K562 (cell line): ENCODE results near the gene LRRC71. TPM values are rescaled to one million over a fixed set of nuclear protein-coding genes. Genes with fewer than 3 reads are reported as not detected.
A peak's percentile ranks its signal among the peaks of the same experiment; 100 is the strongest.

Experiments
- BRD4 ChIP-seq: fragments of 200-600 bp; sonication (generic); IDR thresholded peaks from 2 replicates; pipeline ENCODE4 v1.6.1; 2017; ENCODE audit warnings: inconsistent platforms
- CSDE1 ChIP-seq, 2 experiments: fragments of 450-650 bp; IDR thresholded peaks; 2 replicates each; pipeline ENCODE4 v1.6.1; 2016; ENCODE audit warnings: mild to moderate bottlenecking in 1 of 2
- ELF1 ChIP-seq: fragments of 200-800 bp; sonication (Bioruptor generic); IDR thresholded peaks from 2 replicates; pipeline ENCODE4 v1.6.1; 2016; ENCODE audit warnings: missing genetic modification characterization, missing compliant biosample characterization
- ESRRA ChIP-seq: fragments of 450-650 bp; IDR thresholded peaks from 2 replicates; pipeline ENCODE4 v1.6.1; 2014; ENCODE audit warnings: low read depth, mild to moderate bottlenecking, moderate library complexity, borderline replicate concordance
- ETV1 ChIP-seq: fragments of 450-650 bp; conservative IDR thresholded peaks from 2 replicates; pipeline ENCODE4 v1.6.1; 2016; ENCODE audit warnings: missing genetic modification characterization, control low read depth, low read depth, missing compliant biosample characterization
- ETV5 ChIP-seq: sonication (generic); formaldehyde crosslinking; IDR thresholded peaks from 2 replicates; pipeline ENCODE4 v1.4.0; 2020; ENCODE audit warnings: low read depth, mild to moderate bottlenecking, missing genetic modification reagents
- HDAC1 ChIP-seq, 2 experiments: fragments of 450-650 bp; IDR thresholded peaks; 2 replicates each; pipeline ENCODE4 v1.6.1; 2016 to 2017; ENCODE audit warnings: inconsistent platforms in 1 of 2, mild to moderate bottlenecking in 1 of 2, moderate library complexity in 1 of 2
- ILK ChIP-seq: fragments of 450-650 bp; IDR thresholded peaks from 2 replicates; pipeline ENCODE4 v1.6.1; 2016; ENCODE audit warnings: missing genetic modification characterization, low read depth, mild to moderate bottlenecking, missing compliant biosample characterization, moderate library complexity, borderline replicate concordance
- MEF2D ChIP-seq: conservative IDR thresholded peaks from 2 replicates; pipeline ENCODE4 v1.6.1; 2016; ENCODE audit warnings: low read depth, missing genetic modification characterization, missing compliant biosample characterization
- TEAD1 ChIP-seq, 2 experiments: fragments of 450-650 bp in 1 of 2; sonication (generic) in 1 of 2; formaldehyde crosslinking; IDR thresholded peaks; 2 replicates each; pipeline versions ENCODE4 v1.4.0 to v1.8.0; 2020 to 2022; ENCODE audit warnings: mild to moderate bottlenecking in 2 of 2, missing genetic modification reagents in 1 of 2
- THRAP3 ChIP-seq: fragments of 450-650 bp; IDR thresholded peaks from 2 replicates; pipeline ENCODE4 v1.6.1; 2016; ENCODE audit warnings: mild to moderate bottlenecking, inconsistent platforms, borderline replicate concordance
- ZKSCAN8 ChIP-seq: fragments of 200-800 bp; sonication (Bioruptor generic); IDR thresholded peaks from 2 replicates; pipeline ENCODE4 v1.6.1; 2016; ENCODE audit warnings: missing genetic modification characterization, missing compliant biosample characterization
- ZNF695 ChIP-seq: fragments of 450-650 bp; formaldehyde crosslinking; IDR thresholded peaks from 2 replicates; pipeline ENCODE4 v1.4.0; 2020; ENCODE audit warnings: mild to moderate bottlenecking, moderate library complexity
- polyA plus RNA-seq, 8 experiments: library from polyadenylated mRNA; depleted of rRNA in 4 of 8; stranded (reverse) in 5 of 8; unstranded in 3 of 8; fragments of >200 nt; fragmentation: Nextera tagmentation in 2 of 8; fragmentation: Illumina TruSeq in 1 of 8; extraction: Ambion mirVana in 2 of 8; extraction: Trizol in 1 of 8; gene quantifications; 2 replicates each; pipeline versions ENCODE4 v1.2.1 to v1.2.3, GENCODE V29; 2011 to 2014; ENCODE audit warnings: inconsistent platforms in 1 of 8, missing spikeins in 1 of 8
- total RNA-seq, 7 experiments: library from RNA; depleted of rRNA in 6 of 7; stranded (reverse); fragments of >200 nt in 6 of 7; fragmentation: Illumina TruSeq in 2 of 7; extraction: Trizol in 2 of 7; gene quantifications; 2 replicates each; pipeline versions ENCODE4 v1.2.1 to v1.2.3, GENCODE V29; 2011 to 2021; ENCODE audit warnings: low replicate concordance in 1 of 7
- TF ChIP-seq, protein P1 (sequence below), 2 experiments: fragments of 450-650 bp in 1 of 2; sonication (generic) in 1 of 2; formaldehyde crosslinking in 1 of 2; IDR thresholded peaks in 1 of 2; conservative IDR thresholded peaks in 1 of 2; 2 replicates each; pipeline versions ENCODE4 v1.6.1 to v1.8.1; 2016 to 2023; ENCODE audit warnings: mild to moderate bottlenecking in 2 of 2, moderate library complexity in 2 of 2, inconsistent platforms in 1 of 2, missing genetic modification reagents in 1 of 2
- TF ChIP-seq, protein P2 (sequence below): fragments of 250-450 bp; sonication (Bioruptor Pico); IDR thresholded peaks from 2 replicates; pipeline ENCODE4 v1.5.0; 2020; ENCODE audit warnings: mild to moderate bottlenecking, borderline replicate concordance
- TF ChIP-seq, protein P3 (sequence below): fragments of 150-350 bp; conservative IDR thresholded peaks from 2 replicates; pipeline ENCODE4 v1.6.1; 2014; ENCODE audit warnings: low read length
- TF ChIP-seq, protein P4 (sequence below): sonication (generic); formaldehyde crosslinking; IDR thresholded peaks from 2 replicates; pipeline ENCODE4 v1.8.0; 2022; ENCODE audit warnings: mild to moderate bottlenecking, missing genetic modification reagents
- TF ChIP-seq, protein P5 (sequence below): fragments of 450-650 bp; formaldehyde crosslinking; IDR thresholded peaks from 2 replicates; pipeline ENCODE4 v1.4.0; 2020; ENCODE audit warnings: mild to moderate bottlenecking, moderate library complexity

LRRC71 gene
- total and polyA plus RNA-seq, 9 of the 15 experiments (the other 6 are each of a cell fraction or from before 2014, with no cell fraction given) = 0.06 to 1.2 (median 0.51) TPM; not detected in 1

DNA sequence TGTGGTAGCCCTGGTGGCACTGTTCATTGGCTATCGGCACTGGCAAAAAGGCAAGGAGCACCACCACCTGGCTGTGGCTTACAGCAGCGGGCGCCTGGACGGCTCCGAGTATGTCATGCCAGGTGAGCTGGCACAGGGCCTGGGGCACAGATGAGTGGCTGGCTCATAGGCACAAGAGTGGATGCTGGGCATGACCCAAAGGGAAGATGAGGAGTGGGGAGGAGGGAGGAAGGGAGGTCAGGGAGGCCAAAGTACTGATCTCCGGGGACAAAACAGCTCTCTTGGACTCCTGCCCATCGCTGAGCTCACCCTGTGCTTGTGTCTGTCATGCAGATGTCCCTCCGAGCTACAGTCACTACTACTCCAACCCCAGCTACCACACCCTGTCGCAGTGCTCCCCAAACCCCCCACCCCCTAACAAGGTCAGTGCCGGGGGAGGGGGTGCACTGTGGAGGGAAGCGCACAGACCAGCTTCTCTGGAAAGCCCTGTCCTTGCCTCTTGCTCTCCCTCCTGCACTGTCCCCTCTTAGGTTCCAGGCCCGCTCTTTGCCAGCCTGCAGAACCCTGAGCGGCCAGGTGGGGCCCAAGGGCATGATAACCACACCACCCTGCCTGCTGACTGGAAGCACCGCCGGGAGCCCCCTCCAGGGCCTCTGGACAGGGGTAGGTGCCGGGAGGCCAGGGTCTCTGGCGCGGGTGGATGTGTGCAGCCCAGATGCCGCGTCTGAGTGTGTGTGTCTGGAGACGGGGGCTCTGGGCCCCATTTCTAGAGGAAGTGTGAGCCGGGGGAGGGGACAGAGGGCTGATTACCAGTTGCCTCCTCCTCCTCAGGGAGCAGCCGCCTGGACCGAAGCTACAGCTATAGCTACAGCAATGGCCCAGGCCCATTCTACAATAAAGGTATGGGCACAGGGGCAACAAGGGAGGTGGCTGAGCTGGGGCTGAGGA lies 7.3 kb upstream of the LRRC71 start (continued):
- TF ChIP-seq, protein P1, sequence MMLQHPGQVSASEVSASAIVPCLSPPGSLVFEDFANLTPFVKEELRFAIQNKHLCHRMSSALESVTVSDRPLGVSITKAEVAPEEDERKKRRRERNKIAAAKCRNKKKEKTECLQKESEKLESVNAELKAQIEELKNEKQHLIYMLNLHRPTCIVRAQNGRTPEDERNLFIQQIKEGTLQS (IDR thresholded peaks at IDR 0.05) = peak; percentile 76
- TF ChIP-seq, protein P1 (CRISPR knock-in tag; conservative IDR thresholded peaks at IDR 0.05) = no peak
- TF ChIP-seq, protein P2, sequence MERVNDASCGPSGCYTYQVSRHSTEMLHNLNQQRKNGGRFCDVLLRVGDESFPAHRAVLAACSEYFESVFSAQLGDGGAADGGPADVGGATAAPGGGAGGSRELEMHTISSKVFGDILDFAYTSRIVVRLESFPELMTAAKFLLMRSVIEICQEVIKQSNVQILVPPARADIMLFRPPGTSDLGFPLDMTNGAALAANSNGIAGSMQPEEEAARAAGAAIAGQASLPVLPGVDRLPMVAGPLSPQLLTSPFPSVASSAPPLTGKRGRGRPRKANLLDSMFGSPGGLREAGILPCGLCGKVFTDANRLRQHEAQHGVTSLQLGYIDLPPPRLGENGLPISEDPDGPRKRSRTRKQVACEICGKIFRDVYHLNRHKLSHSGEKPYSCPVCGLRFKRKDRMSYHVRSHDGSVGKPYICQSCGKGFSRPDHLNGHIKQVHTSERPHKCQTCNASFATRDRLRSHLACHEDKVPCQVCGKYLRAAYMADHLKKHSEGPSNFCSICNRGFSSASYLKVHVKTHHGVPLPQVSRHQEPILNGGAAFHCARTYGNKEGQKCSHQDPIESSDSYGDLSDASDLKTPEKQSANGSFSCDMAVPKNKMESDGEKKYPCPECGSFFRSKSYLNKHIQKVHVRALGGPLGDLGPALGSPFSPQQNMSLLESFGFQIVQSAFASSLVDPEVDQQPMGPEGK (CRISPR knock-in tag) = 0 out of 2 replicates have a peak, but pooled peaks have one; percentile 61
- TF ChIP-seq ELF1 (no peak), ILK (tag) (no peak), ETV5 (CRISPR knock-in tag) (no peak), MEF2D (tag) (0 out of 2 replicates have a peak, but pooled peaks have one; percentile 6), TEAD1 (CRISPR knock-in tag; IDR thresholded peaks at IDR 0.05) (no peak), HDAC1 (IDR thresholded peaks at IDR 0.05) (peak in 1 of 2 experiments; percentile 51; a peak in 2 of 4 replicates), ESRRA (no peak), ZKSCAN8 (CRISPR knock-in tag) (no peak), ETV1 (no peak; the same call in 1 of the 2 replicates), THRAP3 (no peak), BRD4 (no peak), CSDE1 (IDR thresholded peaks at IDR 0.05) (no peak), ZNF695 (no peak)
- TF ChIP-seq, protein P3, sequence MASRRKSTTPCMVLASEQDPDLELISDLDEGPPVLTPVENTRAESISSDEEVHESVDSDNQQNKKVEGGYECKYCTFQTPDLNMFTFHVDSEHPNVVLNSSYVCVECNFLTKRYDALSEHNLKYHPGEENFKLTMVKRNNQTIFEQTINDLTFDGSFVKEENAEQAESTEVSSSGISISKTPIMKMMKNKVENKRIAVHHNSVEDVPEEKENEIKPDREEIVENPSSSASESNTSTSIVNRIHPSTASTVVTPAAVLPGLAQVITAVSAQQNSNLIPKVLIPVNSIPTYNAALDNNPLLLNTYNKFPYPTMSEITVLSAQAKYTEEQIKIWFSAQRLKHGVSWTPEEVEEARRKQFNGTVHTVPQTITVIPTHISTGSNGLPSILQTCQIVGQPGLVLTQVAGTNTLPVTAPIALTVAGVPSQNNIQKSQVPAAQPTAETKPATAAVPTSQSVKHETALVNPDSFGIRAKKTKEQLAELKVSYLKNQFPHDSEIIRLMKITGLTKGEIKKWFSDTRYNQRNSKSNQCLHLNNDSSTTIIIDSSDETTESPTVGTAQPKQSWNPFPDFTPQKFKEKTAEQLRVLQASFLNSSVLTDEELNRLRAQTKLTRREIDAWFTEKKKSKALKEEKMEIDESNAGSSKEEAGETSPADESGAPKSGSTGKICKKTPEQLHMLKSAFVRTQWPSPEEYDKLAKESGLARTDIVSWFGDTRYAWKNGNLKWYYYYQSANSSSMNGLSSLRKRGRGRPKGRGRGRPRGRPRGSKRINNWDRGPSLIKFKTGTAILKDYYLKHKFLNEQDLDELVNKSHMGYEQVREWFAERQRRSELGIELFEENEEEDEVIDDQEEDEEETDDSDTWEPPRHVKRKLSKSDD = no peak
- TF ChIP-seq, protein P4, sequence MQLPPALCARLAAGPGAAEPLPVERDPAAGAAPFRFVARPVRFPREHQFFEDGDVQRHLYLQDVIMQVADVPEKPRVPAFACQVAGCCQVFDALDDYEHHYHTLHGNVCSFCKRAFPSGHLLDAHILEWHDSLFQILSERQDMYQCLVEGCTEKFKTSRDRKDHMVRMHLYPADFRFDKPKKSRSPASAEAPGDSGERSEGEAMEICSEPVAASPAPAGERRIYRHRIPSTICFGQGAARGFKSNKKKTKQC (CRISPR knock-in tag) = no peak
- TF ChIP-seq, protein P5, sequence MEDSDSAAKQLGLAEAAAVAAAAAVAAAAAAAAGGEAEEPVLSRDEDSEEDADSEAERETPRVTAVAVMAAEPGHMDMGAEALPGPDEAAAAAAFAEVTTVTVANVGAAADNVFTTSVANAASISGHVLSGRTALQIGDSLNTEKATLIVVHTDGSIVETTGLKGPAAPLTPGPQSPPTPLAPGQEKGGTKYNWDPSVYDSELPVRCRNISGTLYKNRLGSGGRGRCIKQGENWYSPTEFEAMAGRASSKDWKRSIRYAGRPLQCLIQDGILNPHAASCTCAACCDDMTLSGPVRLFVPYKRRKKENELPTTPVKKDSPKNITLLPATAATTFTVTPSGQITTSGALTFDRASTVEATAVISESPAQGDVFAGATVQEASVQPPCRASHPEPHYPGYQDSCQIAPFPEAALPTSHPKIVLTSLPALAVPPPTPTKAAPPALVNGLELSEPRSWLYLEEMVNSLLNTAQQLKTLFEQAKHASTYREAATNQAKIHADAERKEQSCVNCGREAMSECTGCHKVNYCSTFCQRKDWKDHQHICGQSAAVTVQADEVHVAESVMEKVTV = no peak
